ENCODE data around the gene HOXC12.

Gene HOXC12

GRCh38 chr12:53984901-53985691 is 30.4 kb downstream of the HOXC12 start, which contains the start of gene HOXC10 (continued):
- TF ChIP-seq, protein P1, sequence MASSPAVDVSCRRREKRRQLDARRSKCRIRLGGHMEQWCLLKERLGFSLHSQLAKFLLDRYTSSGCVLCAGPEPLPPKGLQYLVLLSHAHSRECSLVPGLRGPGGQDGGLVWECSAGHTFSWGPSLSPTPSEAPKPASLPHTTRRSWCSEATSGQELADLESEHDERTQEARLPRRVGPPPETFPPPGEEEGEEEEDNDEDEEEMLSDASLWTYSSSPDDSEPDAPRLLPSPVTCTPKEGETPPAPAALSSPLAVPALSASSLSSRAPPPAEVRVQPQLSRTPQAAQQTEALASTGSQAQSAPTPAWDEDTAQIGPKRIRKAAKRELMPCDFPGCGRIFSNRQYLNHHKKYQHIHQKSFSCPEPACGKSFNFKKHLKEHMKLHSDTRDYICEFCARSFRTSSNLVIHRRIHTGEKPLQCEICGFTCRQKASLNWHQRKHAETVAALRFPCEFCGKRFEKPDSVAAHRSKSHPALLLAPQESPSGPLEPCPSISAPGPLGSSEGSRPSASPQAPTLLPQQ (tag by site-specific recombination; IDR thresholded peaks at IDR 0.05): 0 out of 2 replicates have a peak, but pooled peaks have one; percentile 36
- no peak for TF ChIP-seq ZNF138 (tag by site-specific recombination; IDR thresholded peaks at IDR 0.05; ENCODE audit: borderline replicate concordance)
- no peak for TF ChIP-seq PRDM1 (tag by site-specific recombination; IDR thresholded peaks at IDR 0.05)
- no peak for TF ChIP-seq ZNF585B (tag by site-specific recombination; IDR thresholded peaks at IDR 0.05)
- no peak for TF ChIP-seq ZNF174 (tag by site-specific recombination; IDR thresholded peaks at IDR 0.05)
- TF ChIP-seq YY1 (tag by site-specific recombination; IDR thresholded peaks at IDR 0.05): no peak
- TF ChIP-seq ZNF48 (tag by site-specific recombination; IDR thresholded peaks at IDR 0.05): no peak
- TF ChIP-seq AEBP2 (tag by site-specific recombination; IDR thresholded peaks at IDR 0.05; ENCODE audit: borderline replicate concordance): no peak
- no peak for TF ChIP-seq ZNF132 (tag by site-specific recombination; IDR thresholded peaks at IDR 0.05; ENCODE audit: borderline replicate concordance)
- TF ChIP-seq PATZ1 (tag by site-specific recombination; IDR thresholded peaks at IDR 0.05): peak; percentile 83
- TF ChIP-seq ZNF596 (tag by site-specific recombination; IDR thresholded peaks at IDR 0.05): no peak
- TF ChIP-seq, protein P2, sequence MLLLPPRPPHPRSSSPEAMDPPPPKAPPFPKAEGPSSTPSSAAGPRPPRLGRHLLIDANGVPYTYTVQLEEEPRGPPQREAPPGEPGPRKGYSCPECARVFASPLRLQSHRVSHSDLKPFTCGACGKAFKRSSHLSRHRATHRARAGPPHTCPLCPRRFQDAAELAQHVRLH (tag by site-specific recombination; IDR thresholded peaks at IDR 0.05): no peak
- TF ChIP-seq, protein P3, sequence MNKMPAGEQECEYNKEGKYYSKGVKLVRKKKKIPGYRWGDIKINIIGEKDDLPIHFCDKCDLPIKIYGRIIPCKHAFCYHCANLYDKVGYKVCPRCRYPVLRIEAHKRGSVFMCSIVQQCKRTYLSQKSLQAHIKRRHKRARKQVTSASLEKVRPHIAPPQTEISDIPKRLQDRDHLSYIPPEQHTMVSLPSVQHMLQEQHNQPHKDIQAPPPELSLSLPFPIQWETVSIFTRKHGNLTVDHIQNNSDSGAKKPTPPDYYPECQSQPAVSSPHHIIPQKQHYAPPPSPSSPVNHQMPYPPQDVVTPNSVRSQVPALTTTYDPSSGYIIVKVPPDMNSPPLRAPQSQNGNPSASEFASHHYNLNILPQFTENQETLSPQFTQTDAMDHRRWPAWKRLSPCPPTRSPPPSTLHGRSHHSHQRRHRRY (tag by site-specific recombination; IDR thresholded peaks at IDR 0.05): no peak
- peak; percentile 70 for TF ChIP-seq ZEB2 (tag by site-specific recombination; IDR thresholded peaks at IDR 0.05)
- TF ChIP-seq, protein P4, sequence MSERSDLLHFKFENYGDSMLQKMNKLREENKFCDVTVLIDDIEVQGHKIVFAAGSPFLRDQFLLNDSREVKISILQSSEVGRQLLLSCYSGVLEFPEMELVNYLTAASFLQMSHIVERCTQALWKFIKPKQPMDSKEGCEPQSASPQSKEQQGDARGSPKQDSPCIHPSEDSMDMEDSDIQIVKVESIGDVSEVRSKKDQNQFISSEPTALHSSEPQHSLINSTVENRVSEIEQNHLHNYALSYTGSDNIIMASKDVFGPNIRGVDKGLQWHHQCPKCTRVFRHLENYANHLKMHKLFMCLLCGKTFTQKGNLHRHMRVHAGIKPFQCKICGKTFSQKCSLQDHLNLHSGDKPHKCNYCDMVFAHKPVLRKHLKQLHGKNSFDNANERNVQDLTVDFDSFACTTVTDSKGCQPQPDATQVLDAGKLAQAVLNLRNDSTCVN (tag by site-specific recombination; optimal IDR thresholded peaks at IDR 0.05): peak; percentile 34
- TF ChIP-seq GLI4 (tag by site-specific recombination; IDR thresholded peaks at IDR 0.05): no peak
- TF ChIP-seq ZNF426 (tag by site-specific recombination; IDR thresholded peaks at IDR 0.05): no peak
- no peak for TF ChIP-seq ZBTB11 (tag by site-specific recombination; conservative IDR thresholded peaks at IDR 0.05; ENCODE audit: low read depth)
- TF ChIP-seq, protein P5, sequence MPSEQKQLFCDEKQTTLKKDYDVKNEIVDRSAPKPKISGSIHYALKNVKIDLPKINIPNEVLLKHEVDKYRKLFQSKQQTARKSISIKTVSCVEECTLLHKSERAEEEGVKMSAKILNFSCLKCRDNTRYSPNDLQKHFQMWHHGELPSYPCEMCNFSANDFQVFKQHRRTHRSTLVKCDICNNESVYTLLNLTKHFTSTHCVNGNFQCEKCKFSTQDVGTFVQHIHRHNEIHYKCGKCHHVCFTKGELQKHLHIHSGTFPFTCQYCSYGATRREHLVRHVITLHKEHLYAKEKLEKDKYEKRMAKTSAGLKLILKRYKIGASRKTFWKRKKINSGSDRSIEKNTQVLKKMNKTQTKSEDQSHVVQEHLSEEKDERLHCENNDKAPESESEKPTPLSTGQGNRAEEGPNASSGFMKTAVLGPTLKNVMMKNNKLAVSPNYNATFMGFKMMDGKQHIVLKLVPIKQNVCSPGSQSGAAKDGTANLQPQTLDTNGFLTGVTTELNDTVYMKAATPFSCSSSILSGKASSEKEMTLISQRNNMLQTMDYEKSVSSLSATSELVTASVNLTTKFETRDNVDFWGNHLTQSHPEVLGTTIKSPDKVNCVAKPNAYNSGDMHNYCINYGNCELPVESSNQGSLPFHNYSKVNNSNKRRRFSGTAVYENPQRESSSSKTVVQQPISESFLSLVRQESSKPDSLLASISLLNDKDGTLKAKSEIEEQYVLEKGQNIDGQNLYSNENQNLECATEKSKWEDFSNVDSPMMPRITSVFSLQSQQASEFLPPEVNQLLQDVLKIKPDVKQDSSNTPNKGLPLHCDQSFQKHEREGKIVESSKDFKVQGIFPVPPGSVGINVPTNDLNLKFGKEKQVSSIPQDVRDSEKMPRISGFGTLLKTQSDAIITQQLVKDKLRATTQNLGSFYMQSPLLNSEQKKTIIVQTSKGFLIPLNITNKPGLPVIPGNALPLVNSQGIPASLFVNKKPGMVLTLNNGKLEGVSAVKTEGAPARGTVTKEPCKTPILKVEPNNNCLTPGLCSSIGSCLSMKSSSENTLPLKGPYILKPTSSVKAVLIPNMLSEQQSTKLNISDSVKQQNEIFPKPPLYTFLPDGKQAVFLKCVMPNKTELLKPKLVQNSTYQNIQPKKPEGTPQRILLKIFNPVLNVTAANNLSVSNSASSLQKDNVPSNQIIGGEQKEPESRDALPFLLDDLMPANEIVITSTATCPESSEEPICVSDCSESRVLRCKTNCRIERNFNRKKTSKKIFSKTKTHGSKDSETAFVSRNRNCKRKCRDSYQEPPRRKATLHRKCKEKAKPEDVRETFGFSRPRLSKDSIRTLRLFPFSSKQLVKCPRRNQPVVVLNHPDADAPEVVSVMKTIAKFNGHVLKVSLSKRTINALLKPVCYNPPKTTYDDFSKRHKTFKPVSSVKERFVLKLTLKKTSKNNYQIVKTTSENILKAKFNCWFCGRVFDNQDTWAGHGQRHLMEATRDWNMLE (tag by site-specific recombination; conservative IDR thresholded peaks at IDR 0.05; ENCODE audit: low read depth): no peak

All from HEK293 (cell line).